ENCODE measurements around the gene IER5. TPM values are rescaled to one million over a fixed set of nuclear protein-coding genes. Genes with fewer than 3 reads are reported as not detected.
"Not testable (repeated sequence)": the region's sequence is repeated elsewhere in the genome, so short reads cannot be mapped to it uniquely, and the experiment has no call there.

The IER5 gene
- total RNA-seq, 1 experiment from 2014 or later = 18.2 TPM

GRCh38 chr1:181113059-181113641, 24.6 kb downstream of the IER5 start (continued):
- no peak for TF ChIP-seq PREB (CRISPR knock-in tag; IDR thresholded peaks at IDR 0.05; ENCODE audit: borderline replicate concordance)
- TF ChIP-seq ZNF396 (CRISPR knock-in tag; IDR thresholded peaks at IDR 0.05; ENCODE audit: borderline replicate concordance) = no peak
- TF ChIP-seq GRHL2 (CRISPR knock-in tag; IDR thresholded peaks at IDR 0.05; ENCODE audit: insufficient replicate concordance, severe bottlenecking) = no peak
- TF ChIP-seq, protein P1, sequence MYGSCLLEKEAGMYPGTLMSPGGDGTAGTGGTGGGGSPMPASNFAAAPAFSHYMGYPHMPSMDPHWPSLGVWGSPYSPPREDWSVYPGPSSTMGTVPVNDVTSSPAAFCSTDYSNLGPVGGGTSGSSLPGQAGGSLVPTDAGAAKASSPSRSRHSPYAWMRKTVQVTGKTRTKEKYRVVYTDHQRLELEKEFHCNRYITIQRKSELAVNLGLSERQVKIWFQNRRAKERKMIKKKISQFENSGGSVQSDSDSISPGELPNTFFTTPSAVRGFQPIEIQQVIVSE (CRISPR knock-in tag; IDR thresholded peaks at IDR 0.05; ENCODE audit: borderline replicate concordance) = no peak
- TF ChIP-seq TCF7 (CRISPR knock-in tag; IDR thresholded peaks at IDR 0.05; ENCODE audit: low read depth) = no peak
- TF ChIP-seq, protein P2, sequence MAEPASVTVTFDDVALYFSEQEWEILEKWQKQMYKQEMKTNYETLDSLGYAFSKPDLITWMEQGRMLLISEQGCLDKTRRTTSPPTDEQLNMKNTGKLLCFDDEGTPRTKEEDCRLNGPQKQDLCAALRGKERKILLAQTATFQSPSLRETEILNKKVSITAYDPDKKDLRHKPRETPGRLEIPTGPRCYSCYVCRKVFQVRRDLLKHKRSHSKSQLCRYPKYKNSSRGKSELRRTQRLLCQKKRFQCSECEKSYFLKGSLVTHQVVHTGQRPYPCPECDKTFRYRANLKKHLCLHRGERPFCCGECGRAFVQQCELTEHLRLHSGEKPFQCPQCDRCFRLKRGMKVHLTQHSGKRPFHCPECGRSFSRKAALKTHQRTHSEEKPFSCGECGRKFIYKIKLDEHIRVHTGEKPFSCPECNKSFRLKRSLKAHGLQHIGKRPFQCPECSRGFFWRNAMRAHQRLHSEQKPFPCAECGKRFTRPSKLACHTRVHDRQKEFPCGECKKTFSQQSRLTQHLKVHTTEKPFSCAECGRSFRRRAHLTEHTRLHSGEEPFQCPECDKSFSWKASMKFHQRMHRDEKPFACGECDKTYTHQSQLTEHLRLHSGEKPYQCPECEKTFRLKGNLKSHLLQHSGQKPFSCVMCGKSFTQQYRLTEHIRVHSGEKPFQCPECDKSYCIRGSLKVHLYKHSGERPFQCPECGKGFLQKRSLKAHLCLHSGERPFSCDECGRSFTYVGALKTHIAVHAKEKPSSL (CRISPR knock-in tag; conservative IDR thresholded peaks at IDR 0.05) = no peak
- TF ChIP-seq, protein P3, sequence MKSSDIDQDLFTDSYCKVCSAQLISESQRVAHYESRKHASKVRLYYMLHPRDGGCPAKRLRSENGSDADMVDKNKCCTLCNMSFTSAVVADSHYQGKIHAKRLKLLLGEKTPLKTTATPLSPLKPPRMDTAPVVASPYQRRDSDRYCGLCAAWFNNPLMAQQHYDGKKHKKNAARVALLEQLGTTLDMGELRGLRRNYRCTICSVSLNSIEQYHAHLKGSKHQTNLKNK (CRISPR knock-in tag; IDR thresholded peaks at IDR 0.05) = no peak
- TF ChIP-seq CREM (CRISPR knock-in tag; IDR thresholded peaks at IDR 0.05) = no peak
- TF ChIP-seq ZNF121 (CRISPR knock-in tag; IDR thresholded peaks at IDR 0.05) = no peak
- TF ChIP-seq TEAD4 (CRISPR knock-in tag; IDR thresholded peaks at IDR 0.05) = no peak

DNA sequence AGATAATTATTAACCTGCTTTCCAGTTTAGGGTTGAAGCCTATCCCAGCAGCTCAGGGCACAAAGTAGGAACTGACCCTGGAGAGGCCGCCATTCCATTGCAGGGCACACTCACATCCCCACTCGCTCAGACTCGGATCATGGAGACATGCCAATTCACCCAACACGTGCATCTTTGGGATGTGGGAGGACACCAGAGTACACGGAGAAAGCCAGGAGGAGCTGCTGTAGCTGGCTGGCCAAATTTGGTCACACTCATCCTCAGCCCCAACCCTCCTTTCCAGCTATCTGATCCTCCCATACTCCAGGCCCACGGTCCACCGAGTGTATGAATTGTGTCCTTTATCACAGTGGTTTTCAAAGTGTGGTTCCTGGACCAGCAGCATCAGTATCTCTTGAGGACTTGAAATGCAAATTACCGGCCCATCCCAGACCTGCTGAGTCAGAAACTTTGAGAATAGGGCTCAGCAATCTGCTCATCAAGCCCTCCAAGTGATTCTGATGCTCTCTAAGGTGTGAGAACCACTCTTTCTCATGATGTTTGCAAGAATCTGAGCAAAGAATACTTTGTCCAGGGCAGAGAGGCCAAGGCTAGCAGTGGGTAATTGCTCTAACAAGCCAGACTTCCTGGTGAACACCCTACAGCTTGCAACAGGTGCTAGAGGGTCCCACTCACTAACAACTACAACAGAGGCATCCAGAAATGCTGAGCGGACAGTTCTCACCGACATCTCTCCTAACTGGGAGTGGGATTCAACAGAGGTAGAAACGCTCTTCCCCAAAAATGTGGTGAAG, 26.3 kb downstream of the IER5 start:
- Mint-ChIP-seq H3K36me3 (no peaks in the 10 kb centered on the region), H3K27me3 (ENCODE audit: low read depth) (peaks cover 10% of the 10 kb centered on the region), H3K4me3 (no peak overlapping the region), H3K27ac (no peak overlapping the region), H3K4me1 (peaks cover 51% of the 10 kb centered on the region), H3K9me3 (no peaks in the 10 kb centered on the region)
- ATAC-seq (no peak), DNase-seq (ENCODE audit: low spot score) (no peak)
- POLR2A ChIA-PET = no interaction called here
- TF ChIP-seq, protein P4, sequence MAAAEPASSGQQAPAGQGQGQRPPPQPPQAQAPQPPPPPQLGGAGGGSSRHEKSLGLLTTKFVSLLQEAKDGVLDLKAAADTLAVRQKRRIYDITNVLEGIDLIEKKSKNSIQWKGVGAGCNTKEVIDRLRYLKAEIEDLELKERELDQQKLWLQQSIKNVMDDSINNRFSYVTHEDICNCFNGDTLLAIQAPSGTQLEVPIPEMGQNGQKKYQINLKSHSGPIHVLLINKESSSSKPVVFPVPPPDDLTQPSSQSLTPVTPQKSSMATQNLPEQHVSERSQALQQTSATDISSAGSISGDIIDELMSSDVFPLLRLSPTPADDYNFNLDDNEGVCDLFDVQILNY (CRISPR knock-in tag; IDR thresholded peaks at IDR 0.05) = no peak
- TF ChIP-seq ZNF671 (CRISPR knock-in tag; IDR thresholded peaks at IDR 0.05) (no peak), RORB (CRISPR knock-in tag; IDR thresholded peaks at IDR 0.05) (no peak)
- CTCF ChIA-PET = interaction anchor here (0.6 to 2.2 kb wide), 3 partner anchors 9 to 92 kb away, joined by 3 to 5 read pairs (median 3); no protein-coding TSS in a partner anchor

GRCh38 chr1:181115368-181115684, 26.8 kb downstream of the IER5 start:
- Mint-ChIP-seq H3K27me3 (ENCODE audit: low read depth) (peaks cover 9% of the 10 kb centered on the region), H3K4me1 (peaks cover 45% of the 10 kb centered on the region), H3K27ac (no peak overlapping the region), H3K4me3 (no peak overlapping the region), H3K36me3 (no peaks in the 10 kb centered on the region), H3K9me3 (no peaks in the 10 kb centered on the region)
- ChIA-PET POLR2A (no interaction called here), CTCF (interaction anchor here (0.6 to 2.2 kb wide), 3 partner anchors 9 to 92 kb away, joined by 3 to 5 read pairs (median 3); no protein-coding TSS in a partner anchor)
- no peak for TF ChIP-seq EMX1 (CRISPR knock-in tag; IDR thresholded peaks at IDR 0.05)
- TF ChIP-seq ESRRA (CRISPR knock-in tag; IDR thresholded peaks at IDR 0.05; ENCODE audit: borderline replicate concordance) = no peak
- TF ChIP-seq, protein P5, sequence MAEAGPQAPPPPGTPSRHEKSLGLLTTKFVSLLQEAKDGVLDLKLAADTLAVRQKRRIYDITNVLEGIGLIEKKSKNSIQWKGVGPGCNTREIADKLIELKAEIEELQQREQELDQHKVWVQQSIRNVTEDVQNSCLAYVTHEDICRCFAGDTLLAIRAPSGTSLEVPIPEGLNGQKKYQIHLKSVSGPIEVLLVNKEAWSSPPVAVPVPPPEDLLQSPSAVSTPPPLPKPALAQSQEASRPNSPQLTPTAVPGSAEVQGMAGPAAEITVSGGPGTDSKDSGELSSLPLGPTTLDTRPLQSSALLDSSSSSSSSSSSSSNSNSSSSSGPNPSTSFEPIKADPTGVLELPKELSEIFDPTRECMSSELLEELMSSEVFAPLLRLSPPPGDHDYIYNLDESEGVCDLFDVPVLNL (CRISPR knock-in tag; IDR thresholded peaks at IDR 0.05; ENCODE audit: borderline replicate concordance, low read depth) = no peak
- TF ChIP-seq JAZF1 (CRISPR knock-in tag; IDR thresholded peaks at IDR 0.05) = no peak
- no peak for TF ChIP-seq TCF7 (CRISPR knock-in tag; IDR thresholded peaks at IDR 0.05; ENCODE audit: low read depth)
- TF ChIP-seq ZNF671 (CRISPR knock-in tag; IDR thresholded peaks at IDR 0.05) = no peak
- no peak for TF ChIP-seq SOX15 (CRISPR knock-in tag; IDR thresholded peaks at IDR 0.05)
- DNase-seq (ENCODE audit: low spot score) (no peak), ATAC-seq (no peak)

DNA sequence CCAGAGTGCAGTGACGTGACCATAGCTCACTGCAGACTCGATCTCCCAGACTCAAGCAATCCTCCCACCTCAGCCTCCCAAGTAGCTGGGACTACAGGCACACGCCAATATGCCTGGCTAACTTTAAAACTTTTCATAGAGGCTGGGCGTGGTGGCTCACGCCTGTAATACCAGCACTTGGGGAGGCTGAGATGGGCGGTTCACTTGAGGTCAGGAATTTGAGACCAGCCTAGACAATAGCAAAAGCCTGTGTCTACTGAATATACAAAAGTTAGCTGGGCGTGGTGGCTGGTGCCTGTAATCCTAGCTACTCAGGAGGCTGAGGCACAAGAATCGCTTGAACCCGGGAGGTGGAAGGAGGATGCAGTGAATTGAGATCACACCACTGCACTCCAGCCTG, 27.5 kb downstream of the IER5 start:
- H3K27ac Mint-ChIP-seq; DNase-seq (ENCODE audit: low spot score); H3K4me3 Mint-ChIP-seq; H3K27me3 Mint-ChIP-seq (ENCODE audit: low read depth); POLR2A ChIA-PET; ATAC-seq; H3K9me3 Mint-ChIP-seq; H3K36me3 Mint-ChIP-seq: not testable (repeated sequence)
- peaks cover 40% of the 10 kb centered on the region for H3K4me1 Mint-ChIP-seq
- CTCF ChIA-PET = interaction anchor here (2.2 kb wide), 1 partner anchor 10 kb away, joined by 5 read pairs; no protein-coding TSS in a partner anchor
